Measurements from ENCODE around the gene RHOXF2B. TPM values are rescaled to one million over a fixed set of nuclear protein-coding genes. Genes with fewer than 3 reads are reported as not detected.
"Not testable (repeated sequence)": the region's sequence is repeated elsewhere in the genome, so short reads cannot be mapped to it uniquely, and the experiment has no call there.

The RHOXF2B gene
- polyA plus RNA-seq (2012; ENCODE audit: missing spikeins), result 0.23 TPM

DNA sequence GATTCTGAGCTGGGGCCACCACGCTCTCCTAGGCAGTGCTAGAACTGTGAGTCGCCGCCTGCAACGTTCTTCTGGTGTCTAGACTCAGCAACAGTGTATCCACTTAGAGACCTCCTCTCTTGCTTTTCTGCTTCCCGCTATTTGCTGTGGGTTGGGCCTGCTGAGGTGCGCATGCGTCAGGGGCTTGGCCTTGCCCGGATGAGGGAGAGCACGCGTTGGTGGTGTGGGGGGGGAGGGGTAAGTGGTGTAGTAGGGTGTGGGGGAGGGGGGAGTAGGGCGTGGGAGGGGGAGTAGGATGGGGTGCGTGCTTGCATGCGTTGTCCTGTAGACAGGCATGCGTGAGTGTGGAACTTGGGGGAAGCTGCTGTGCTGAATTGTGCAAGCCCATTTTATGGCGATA lies at the start of gene RHOXF2B:
Gene RHOXF2B, minus strand, starts transcription at position 101 of the 400 bp plus-strand sequence. CDS start 138 bp downstream, outside the sequence.
- FAIRE-seq; DNase-seq (ENCODE audit: insufficient read length): not testable (repeated sequence)

DNA sequence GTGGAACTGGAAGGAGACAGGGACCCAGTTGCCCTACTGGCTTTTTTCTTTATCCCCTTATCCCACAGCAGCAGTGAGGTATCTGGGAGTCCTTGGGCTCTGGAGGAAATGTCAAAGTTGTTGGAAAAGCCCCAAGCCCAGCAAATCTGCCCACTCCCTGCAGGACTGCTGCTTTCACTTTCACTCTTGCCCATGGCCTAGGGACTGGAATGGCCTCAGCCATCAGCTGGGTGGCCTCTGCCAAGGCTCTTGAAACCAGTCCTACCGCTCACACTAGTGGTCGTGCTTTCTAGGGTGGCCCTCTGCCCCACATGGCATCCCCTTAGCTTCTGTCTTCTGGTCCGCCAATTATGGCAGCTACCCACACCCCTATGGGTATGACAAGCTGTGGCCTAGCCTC lies 48.0 kb upstream of the RHOXF2B start:
- TF ChIP-seq TAF1 (IDR thresholded peaks at IDR 0.05; ENCODE audit: borderline replicate concordance, low read depth, low read length) (no peak), POLR2AphosphoS5 (IDR thresholded peaks at IDR 0.05; ENCODE audit: low read depth, low read length) (no peak), POLR2A (IDR thresholded peaks at IDR 0.05; ENCODE audit: low read depth, low read length) (no peak)
- no peak for DNase-seq (ENCODE audit: insufficient read length)
- FAIRE-seq, result peak; percentile 65

GRCh38 chrX:120120223-120120622 lies 42.7 kb upstream of the RHOXF2B start:
- no peak for TF ChIP-seq POLR2A (IDR thresholded peaks at IDR 0.05; ENCODE audit: low read depth, low read length)
- no peak for TF ChIP-seq POLR2AphosphoS5 (IDR thresholded peaks at IDR 0.05; ENCODE audit: low read depth, low read length)
- no peak for TF ChIP-seq TAF1 (IDR thresholded peaks at IDR 0.05; ENCODE audit: borderline replicate concordance, low read depth, low read length)
- FAIRE-seq (no peak), DNase-seq (ENCODE audit: insufficient read length) (no peak)

- no peak for DNase-seq (ENCODE audit: insufficient read length)
- TF ChIP-seq TAF1 (IDR thresholded peaks at IDR 0.05; ENCODE audit: borderline replicate concordance, low read depth, low read length) (no peak), POLR2AphosphoS5 (IDR thresholded peaks at IDR 0.05; ENCODE audit: low read depth, low read length) (no peak), POLR2A (IDR thresholded peaks at IDR 0.05; ENCODE audit: low read depth, low read length) (no peak)
- no peak for FAIRE-seq
Observed at GRCh38 chrX:120115438-120115963, 38.0 kb upstream of the RHOXF2B start, which contains the start of gene RHOXF1. RHOXF1 (minus strand) TSS chrX:120115913; CDS start chrX:120115862, 51 bp downstream.

GRCh38 chrX:120111611-120112010 lies 34.1 kb upstream of the RHOXF2B start:
- no peak for TF ChIP-seq POLR2AphosphoS5 (IDR thresholded peaks at IDR 0.05; ENCODE audit: low read depth, low read length)
- no peak for TF ChIP-seq POLR2A (IDR thresholded peaks at IDR 0.05; ENCODE audit: low read depth, low read length)
- TF ChIP-seq TAF1 (IDR thresholded peaks at IDR 0.05; ENCODE audit: borderline replicate concordance, low read depth, low read length), result no peak
- FAIRE-seq (no peak), DNase-seq (ENCODE audit: insufficient read length) (no peak)

DNA sequence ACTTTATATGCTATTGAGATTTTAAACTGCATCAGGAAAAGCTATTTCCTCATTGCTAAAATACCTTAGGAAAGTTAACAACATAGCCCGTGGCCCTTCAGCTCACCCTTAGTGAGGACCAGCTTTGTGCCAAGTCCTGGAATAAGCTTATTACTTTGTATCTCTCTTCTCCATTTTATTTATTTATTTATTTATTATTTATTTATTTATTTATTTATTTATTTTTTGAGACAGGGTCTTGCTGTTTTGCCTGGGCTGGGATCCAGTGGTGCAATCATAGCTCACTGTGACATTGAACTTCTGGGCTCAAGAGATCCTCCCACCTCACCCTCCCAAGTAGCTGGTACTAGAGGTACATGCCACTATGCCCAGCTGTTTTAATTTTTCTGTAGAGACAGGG lies 31.9 kb upstream of the RHOXF2B start:
- TF ChIP-seq POLR2AphosphoS5 (IDR thresholded peaks at IDR 0.05; ENCODE audit: low read depth, low read length) (no peak), POLR2A (IDR thresholded peaks at IDR 0.05; ENCODE audit: low read depth, low read length) (no peak)
- DNase-seq (ENCODE audit: insufficient read length), result no peak
- FAIRE-seq, result no peak

GRCh38 chrX:120104707-120105106 lies 27.2 kb upstream of the RHOXF2B start:
- not testable (repeated sequence) for FAIRE-seq; DNase-seq (ENCODE audit: insufficient read length)

DNA sequence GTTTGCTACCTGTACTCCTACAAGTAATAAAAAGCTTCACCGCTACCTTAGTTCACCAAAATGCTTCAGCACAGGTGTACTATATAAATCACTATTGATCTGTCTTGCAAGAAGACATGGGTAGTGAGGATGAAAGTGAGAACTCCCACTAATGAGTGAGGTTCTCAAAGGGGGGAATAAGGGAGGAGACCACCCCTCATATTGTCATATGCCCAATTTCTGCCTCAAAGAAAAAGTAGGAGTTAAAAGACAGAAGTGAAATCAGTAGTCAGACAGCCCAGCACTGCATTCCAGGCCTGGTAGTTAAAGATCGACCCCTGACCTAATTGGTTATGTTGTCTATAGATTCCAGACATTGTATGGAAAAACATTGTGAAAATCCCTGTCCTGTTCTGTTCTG lies 23.6 kb upstream of the RHOXF2B start:
- DNase-seq (ENCODE audit: insufficient read length); FAIRE-seq: not testable (repeated sequence)

- FAIRE-seq (no peak), DNase-seq (ENCODE audit: insufficient read length) (no peak)
- TF ChIP-seq POLR2AphosphoS5 (IDR thresholded peaks at IDR 0.05; ENCODE audit: low read depth, low read length), result no peak
- TF ChIP-seq TAF1 (IDR thresholded peaks at IDR 0.05; ENCODE audit: borderline replicate concordance, low read depth, low read length), result no peak
- TF ChIP-seq POLR2A (IDR thresholded peaks at IDR 0.05; ENCODE audit: low read depth, low read length), result no peak
Observed at GRCh38 chrX:120090208-120090607, 12.7 kb upstream of the RHOXF2B start.

- no peak for FAIRE-seq
- TF ChIP-seq POLR2A (IDR thresholded peaks at IDR 0.05; ENCODE audit: low read depth, low read length) (no peak), POLR2AphosphoS5 (IDR thresholded peaks at IDR 0.05; ENCODE audit: low read depth, low read length) (no peak), TAF1 (IDR thresholded peaks at IDR 0.05; ENCODE audit: borderline replicate concordance, low read depth, low read length) (no peak)
- no peak for DNase-seq (ENCODE audit: insufficient read length)
Observed at GRCh38 chrX:120087289-120088017, 10.0 kb upstream of the RHOXF2B start.

DNA sequence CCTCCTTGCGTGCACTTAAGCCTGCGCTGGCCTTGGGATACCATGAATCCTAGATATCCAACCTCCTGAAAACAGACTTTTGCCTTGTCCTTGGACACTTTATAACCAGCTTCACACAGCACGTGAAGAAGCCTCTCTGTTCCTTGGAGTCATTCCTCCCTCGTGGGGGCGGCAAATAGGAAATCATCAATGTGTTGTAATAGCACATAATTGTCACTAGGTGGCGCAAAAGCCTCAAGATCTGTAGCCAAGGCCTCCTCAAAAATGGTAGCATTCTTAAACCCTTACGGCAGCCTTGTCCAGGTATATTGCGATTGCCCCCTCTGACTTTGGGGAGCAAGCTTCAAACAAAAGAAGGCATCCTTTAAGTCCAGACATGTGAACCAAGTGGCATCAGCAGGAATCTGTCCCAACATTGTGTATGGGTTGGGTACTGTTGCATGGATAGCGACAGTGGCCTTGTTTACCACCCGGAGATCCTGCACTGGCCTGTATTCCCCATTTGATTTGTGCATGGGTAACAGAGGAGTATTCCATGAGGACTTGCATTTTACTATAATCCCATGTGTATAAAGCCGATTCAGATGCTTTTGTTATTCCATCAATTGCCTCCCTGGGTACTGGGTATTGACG lies 8.2 kb upstream of the RHOXF2B start:
- DNase-seq (ENCODE audit: insufficient read length), result not testable (repeated sequence)
- FAIRE-seq, result peak; percentile 98

DNA sequence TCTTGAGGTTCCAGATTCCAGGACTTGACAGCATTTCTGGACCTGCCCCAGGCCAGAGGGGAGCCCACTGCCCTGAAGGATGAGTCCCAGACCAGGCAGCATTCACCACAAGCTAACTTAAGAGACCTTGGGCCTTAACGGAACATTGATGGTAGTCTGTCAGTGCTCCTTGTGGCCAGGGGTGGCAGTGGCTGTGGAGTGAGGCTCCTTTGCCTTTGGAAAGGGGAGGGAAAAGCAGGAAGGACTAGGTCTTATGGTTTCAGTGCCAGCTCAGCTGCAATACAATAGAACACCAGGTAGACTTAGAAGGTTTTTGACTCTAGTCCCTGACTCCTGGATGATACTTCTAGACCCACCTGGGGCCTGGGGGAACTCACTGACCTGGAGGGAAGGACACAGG lies 11.3 kb downstream of the RHOXF2B start:
- not testable (repeated sequence) for DNase-seq (ENCODE audit: insufficient read length)
- FAIRE-seq, result peak; percentile 14

DNA sequence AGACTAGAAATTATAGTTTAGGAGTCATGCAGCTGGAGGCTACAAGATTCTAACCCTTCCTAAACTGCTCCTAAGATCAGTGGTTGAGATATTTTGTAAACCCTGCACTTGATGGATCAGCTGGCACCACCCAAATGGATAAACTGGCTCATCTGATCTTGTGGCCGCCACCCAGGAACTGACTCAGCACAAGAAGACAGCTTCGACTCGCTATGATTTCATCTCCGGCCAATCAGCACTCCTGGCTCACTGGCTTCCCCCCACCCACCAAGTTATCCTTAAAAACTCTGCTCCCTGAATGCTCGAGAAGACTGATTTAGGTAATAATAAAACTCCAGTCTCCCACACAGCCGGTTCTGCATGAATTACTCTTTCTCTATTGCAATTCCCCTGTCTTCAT lies 34.8 kb downstream of the RHOXF2B start:
- DNase-seq (ENCODE audit: insufficient read length), result not testable (repeated sequence)
- peak; percentile 14 for FAIRE-seq

DNA sequence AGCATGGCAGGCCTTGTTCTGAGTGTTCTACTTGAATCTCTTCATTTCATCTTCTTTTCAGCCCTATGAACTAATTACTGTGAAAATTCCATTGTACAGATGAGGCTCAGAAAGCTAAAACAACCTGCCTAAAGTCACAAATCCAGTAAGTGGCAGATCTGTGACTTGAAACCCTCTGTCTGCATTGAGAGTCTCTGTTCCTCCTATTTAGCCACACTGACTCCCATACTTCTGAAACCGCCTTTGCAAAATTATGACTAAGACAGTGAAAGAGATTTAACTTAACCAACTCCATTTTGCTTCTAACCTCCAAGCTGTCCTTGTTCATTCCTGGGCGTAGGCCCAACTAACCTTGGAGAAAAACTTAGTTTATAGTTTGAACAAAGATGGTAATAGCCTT lies 35.2 kb downstream of the RHOXF2B start:
- FAIRE-seq, result peak; percentile 92
- DNase-seq (ENCODE audit: insufficient read length), result not testable (repeated sequence)

DNA sequence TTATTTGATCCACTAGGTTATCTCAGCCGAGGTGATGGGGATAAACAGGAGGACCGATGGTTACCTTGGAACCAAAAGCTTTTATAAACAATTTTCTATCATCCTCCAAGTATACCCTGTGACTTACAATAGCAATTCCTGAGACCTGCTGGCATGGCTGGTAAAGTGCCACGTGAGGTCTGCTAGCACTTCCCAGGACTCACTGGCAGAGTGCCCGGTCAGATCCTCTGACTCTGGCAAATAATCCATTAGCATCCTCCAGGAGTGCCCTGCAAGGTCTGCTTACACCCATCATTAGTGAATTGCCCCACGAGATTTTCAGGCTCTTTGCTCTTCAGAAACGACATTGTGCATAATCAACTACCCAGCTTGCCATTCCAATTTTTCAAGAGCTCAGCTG lies 37.3 kb downstream of the RHOXF2B start:
- not testable (repeated sequence) for FAIRE-seq; DNase-seq (ENCODE audit: insufficient read length)

DNA sequence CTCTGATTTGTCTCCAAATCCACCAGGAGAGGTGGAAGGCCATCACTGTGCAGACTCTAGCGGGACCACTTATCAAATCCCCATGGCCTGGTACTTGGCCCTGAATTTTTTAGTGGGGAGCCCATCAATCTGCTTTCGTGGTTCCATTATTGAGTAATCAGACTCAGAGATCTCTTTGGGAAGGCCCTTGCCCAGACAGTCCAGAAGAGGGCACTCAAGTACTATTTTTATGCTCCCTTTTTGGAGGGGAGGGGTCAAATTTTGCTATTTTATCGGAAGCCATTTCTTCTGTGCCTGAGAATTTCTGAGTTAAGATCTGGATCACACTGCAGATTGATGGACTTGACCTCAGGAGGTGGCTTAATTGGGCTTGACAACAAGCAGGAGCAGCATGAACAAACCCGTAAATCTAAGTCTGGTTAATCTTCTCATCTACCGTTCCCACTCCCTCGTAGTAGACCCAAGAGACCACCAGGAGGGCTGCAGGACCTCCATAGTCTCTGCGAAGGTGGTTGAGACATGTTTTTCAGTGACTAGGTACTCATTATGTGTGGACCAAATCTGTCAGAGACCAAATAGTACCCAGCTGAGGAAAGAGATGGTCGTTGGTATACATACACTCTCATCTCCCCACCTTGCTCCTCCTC lies 38.3 kb downstream of the RHOXF2B start:
- not testable (repeated sequence) for DNase-seq (ENCODE audit: insufficient read length)
- FAIRE-seq, result peak; percentile 64

Data from GM12892 (cell line).